ENCODE measurements around the gene INPP5F. TPM values are rescaled to one million over a fixed set of nuclear protein-coding genes. Genes with fewer than 3 reads are reported as not detected.

INPP5F gene
- total and polyA plus RNA-seq, 12 donors = 4.0 to 13.3 (median 6.4) TPM

DNA sequence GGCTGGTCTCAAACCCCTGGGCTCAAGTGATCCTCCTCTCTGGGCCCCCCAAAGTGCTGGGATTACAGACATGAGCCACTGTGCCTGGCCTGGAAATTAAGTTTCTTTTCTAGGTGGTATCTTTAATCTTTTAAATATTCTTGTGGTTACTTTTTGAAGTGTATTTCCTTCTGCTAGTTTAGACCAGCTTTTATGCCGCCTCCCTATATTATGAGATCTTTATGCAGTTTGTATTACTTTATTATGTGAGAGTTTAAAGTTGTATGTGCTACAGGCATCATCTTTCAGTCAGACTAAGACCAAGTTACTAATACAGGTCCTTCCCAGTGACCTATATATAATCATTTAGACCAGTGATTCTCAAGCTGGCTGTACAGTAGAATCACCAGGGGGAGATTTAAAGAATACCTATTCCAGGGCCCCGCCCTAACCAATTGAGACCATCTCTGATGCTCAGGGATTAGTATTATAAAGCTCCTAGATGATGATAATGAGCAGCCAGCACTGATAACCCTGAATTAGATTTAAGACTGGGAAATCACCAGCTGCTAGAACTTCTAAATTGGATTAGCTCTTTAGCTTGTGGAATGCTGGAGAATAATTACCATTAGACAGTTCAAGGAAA lies 11.3 kb downstream of the INPP5F start:
- WGBS, 2 donors = 95 to 97% methylated on average over 2 of the region's 2 CpGs
- no peak for ATAC-seq
- TF ChIP-seq, protein P1, sequence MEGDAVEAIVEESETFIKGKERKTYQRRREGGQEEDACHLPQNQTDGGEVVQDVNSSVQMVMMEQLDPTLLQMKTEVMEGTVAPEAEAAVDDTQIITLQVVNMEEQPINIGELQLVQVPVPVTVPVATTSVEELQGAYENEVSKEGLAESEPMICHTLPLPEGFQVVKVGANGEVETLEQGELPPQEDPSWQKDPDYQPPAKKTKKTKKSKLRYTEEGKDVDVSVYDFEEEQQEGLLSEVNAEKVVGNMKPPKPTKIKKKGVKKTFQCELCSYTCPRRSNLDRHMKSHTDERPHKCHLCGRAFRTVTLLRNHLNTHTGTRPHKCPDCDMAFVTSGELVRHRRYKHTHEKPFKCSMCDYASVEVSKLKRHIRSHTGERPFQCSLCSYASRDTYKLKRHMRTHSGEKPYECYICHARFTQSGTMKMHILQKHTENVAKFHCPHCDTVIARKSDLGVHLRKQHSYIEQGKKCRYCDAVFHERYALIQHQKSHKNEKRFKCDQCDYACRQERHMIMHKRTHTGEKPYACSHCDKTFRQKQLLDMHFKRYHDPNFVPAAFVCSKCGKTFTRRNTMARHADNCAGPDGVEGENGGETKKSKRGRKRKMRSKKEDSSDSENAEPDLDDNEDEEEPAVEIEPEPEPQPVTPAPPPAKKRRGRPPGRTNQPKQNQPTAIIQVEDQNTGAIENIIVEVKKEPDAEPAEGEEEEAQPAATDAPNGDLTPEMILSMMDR (IDR thresholded peaks at IDR 0.05) = no peak
- Histone ChIP-seq H3K36me3 (no peaks in the 10 kb centered on the region), H3K4me1 (peaks cover 0 to 33% (median 14%) of the 10 kb centered on the region in 9 donors), H3K27ac (peak overlapping the region in 3 of 10 donors; percentile 0 to 41 (median 35)), H3K27me3 (no peaks in the 10 kb centered on the region), H3K4me3 (no peak overlapping the region), H3K9me3 (no peaks in the 10 kb centered on the region)
- intact Hi-C loops (cut with DNase I) = no loop called here
- no peak for DNase-seq

DNA sequence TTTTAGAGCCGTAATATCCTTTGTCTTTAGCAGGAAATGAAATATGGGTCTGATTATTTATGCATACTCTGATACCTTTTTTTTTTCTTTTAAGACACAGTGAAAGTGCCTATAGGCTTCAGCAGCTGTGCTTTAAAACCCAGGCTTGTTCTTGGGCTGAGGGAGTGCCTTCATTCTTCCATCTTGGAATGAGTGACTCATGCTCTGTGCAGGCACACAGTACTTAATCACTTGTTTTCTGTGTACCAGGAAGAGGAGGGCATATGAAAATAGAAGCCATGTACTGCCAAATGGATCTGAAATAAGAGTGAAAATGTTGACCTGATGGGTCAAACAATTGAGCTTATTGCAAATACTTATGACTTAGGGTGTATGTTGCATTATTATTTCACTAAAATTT lies 12.0 kb downstream of the INPP5F start:
- Histone ChIP-seq H3K4me3 (no peak overlapping the region), H3K9me3 (no peaks in the 10 kb centered on the region), H3K27ac (peak overlapping the region in 5 of 10 donors; percentile 0 to 41 (median 15)), H3K36me3 (no peaks in the 10 kb centered on the region), H3K4me1 (peaks cover 0 to 33% (median 14%) of the 10 kb centered on the region in 9 donors), H3K27me3 (no peaks in the 10 kb centered on the region)
- ATAC-seq (peak in 7 of 8 donors; percentile 65 to 97 (median 87)), DNase-seq (no peak)
- intact Hi-C loops (cut with DNase I) = no loop called here
- 51 to 72% methylated on average over 1 of the region's 1 CpG for WGBS, 2 donors
- TF ChIP-seq, protein P1 (IDR thresholded peaks at IDR 0.05) = no peak

DNA sequence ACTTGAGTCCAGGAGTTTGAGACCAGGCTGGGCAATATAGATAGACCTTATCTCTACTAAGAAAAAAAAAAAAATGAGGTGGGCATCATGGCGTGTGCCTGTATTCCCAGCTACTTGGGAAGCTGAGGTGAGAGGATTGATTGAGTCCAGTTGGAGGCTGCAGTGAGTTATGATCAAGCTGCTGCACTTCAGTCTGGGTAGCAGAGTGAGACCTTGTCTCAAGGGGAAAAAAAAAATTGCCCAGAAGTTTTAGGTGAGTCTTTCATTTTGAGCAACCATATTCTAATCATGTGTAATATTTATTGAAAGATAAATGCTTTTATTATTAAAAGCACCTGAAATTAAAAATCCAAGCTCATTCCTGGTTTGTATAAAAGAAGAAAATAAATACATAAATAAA lies 13.1 kb downstream of the INPP5F start:
- intact Hi-C loops (cut with DNase I) = no loop called here
- TF ChIP-seq, protein P1 (IDR thresholded peaks at IDR 0.05) = no peak
- H3K4me3 ChIP-seq = no peak overlapping the region
- H3K4me1 ChIP-seq = peaks cover 0 to 32% (median 14%) of the 10 kb centered on the region in 9 donors
- no peaks in the 10 kb centered on the region for H3K36me3 ChIP-seq
- no peak for DNase-seq
- H3K9me3 ChIP-seq = no peaks in the 10 kb centered on the region
- no peaks in the 10 kb centered on the region for H3K27me3 ChIP-seq
- no peak for ATAC-seq
- no peak overlapping the region for H3K27ac ChIP-seq
- 95 to 97% methylated on average over 1 of the region's 1 CpG for WGBS, 2 donors

DNA sequence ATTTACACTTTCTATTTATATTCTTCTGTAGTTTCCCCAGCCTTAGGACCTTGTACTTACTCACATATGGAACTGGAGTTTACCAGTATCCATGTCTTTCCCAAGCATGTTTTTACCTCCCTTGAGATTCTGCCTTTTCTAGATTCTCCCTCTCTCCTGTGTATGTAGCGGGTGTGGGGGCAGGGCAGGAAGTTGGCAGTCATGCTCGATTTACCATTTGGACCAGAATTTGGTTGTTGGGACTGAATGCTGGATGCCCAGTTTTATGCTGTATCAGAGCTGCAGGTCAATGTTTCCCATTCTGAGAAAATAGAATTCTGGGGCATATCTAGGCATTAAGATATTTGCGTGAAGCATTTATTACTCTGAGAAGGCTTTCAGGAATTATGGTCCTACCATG lies 14.2 kb downstream of the INPP5F start:
- Histone ChIP-seq H3K36me3 (no peaks in the 10 kb centered on the region), H3K4me3 (no peak overlapping the region), H3K4me1 (peaks cover 0 to 23% (median 14%) of the 10 kb centered on the region in 9 donors), H3K27me3 (no peaks in the 10 kb centered on the region), H3K9me3 (no peaks in the 10 kb centered on the region), H3K27ac (no peak overlapping the region)
- intact Hi-C loops (cut with DNase I) = loop anchor here in 2 of 10 donors (5.0 to 10.0 kb wide), 2 partner anchors 75 to 127 kb away; no protein-coding TSS in a partner anchor
- TF ChIP-seq, protein P1 (IDR thresholded peaks at IDR 0.05) = no peak
- ATAC-seq (no peak), DNase-seq (no peak)
- WGBS, 2 donors = 86 to 88% methylated on average over 3 of the region's 3 CpGs
